LNCAP (cell line): Measurements from ENCODE around the gene SLC39A2.

Experiments used
- TF ChIP-seq, protein P1 (sequence below): fragments of 450-650 bp; IDR thresholded peaks from 2 replicates; pipeline ENCODE4 v1.5.1; 2017; ENCODE audit warnings: mild to moderate bottlenecking

SLC39A2 gene

DNA sequence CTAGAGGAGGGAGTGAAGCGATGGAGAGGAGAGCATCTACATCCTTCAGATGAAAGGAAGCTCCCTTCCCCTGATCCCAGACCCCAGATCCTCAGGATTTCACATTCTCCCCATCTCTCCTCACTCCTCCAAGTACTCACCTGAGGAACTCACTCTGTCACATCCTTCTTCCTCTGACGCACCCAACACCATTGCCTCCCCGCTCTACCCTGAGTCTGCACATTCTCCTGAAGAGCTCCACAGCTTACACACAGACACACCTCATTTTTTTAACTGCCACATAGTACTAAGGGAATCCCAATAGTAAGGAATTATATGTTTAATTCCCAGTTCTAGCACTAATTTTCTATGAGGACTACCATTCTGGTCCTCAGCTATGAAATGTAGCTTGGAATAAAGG is 25.6 kb upstream of the SLC39A2 start:
- TF ChIP-seq, protein P1, sequence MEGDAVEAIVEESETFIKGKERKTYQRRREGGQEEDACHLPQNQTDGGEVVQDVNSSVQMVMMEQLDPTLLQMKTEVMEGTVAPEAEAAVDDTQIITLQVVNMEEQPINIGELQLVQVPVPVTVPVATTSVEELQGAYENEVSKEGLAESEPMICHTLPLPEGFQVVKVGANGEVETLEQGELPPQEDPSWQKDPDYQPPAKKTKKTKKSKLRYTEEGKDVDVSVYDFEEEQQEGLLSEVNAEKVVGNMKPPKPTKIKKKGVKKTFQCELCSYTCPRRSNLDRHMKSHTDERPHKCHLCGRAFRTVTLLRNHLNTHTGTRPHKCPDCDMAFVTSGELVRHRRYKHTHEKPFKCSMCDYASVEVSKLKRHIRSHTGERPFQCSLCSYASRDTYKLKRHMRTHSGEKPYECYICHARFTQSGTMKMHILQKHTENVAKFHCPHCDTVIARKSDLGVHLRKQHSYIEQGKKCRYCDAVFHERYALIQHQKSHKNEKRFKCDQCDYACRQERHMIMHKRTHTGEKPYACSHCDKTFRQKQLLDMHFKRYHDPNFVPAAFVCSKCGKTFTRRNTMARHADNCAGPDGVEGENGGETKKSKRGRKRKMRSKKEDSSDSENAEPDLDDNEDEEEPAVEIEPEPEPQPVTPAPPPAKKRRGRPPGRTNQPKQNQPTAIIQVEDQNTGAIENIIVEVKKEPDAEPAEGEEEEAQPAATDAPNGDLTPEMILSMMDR: no peak

DNA sequence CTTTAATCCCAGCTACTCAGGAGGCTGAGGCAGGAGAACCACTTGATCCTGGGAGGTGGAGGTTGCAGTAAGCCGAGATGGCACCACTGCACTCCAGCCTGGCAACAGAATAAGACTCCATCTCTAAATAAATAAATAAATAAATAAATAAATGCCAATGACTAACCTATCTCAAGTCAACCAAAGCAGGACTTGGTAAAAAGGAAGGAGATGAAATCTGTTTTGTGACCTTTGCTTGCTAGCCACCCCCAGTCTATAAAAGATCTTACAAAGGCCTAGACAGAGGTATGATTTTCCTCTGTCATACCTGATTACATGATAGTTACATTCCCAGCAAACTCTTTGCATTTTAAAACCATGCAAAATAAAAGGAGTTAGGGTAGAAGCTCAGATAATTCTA is 22.8 kb upstream of the SLC39A2 start:
- TF ChIP-seq, protein P1: no peak

DNA sequence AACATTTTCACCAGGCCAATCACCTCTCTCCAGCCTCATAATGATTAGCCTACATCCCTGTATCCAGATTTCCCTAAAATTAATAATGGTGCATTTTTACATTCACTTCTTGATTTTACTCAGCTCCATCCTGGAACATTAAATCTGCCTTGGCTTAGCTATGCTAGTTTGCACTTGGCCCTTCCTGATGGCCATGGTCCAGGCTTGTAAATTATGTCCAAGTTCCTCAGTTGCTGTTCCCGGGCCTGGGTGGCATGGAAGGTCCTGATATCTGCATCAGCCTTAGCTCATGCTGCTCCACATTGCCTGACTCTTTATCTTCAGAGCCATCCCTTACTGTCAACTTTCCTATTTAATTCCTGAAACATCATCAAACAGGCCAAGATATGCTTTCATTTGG is 20.4 kb upstream of the SLC39A2 start:
- TF ChIP-seq, protein P1: no peak

DNA sequence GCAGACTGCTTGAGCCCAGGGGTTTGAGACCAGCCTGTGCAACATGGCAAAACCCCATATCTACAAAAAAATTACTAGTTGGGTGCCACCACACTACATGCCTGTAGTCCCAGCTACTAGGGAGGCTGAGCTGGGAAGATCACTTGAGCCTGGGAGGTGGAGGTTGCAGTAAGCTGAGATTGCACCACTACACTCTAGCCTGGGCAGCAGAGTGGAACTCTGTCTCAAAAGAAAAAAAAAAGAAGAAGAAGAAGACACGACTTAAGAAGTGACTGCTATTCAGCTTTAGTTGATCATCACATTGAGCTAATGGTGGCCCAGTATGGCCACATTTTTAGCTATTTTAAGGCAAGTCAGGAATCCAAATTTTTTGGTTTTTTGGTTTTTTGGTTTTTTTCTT is 18.2 kb upstream of the SLC39A2 start:
- TF ChIP-seq, protein P1: no peak

GRCh38 chr14:20982646-20983369 is 16.3 kb upstream of the SLC39A2 start:
- TF ChIP-seq, protein P1: no peak

GRCh38 chr14:20986811-20987210 is 12.3 kb upstream of the SLC39A2 start:
- TF ChIP-seq, protein P1: no peak

- TF ChIP-seq, protein P1: no peak
Measured at GRCh38 chr14:20988717-20989470, 10.2 kb upstream of the SLC39A2 start.
